Measurements from ENCODE around the gene PCSK9. TPM values are rescaled to one million over a fixed set of nuclear protein-coding genes. Genes with fewer than 3 reads are reported as not detected.

PCSK9 gene
- total and polyA plus RNA-seq, 4 donors, result 10.8 to 112 (median 58.5) TPM

DNA sequence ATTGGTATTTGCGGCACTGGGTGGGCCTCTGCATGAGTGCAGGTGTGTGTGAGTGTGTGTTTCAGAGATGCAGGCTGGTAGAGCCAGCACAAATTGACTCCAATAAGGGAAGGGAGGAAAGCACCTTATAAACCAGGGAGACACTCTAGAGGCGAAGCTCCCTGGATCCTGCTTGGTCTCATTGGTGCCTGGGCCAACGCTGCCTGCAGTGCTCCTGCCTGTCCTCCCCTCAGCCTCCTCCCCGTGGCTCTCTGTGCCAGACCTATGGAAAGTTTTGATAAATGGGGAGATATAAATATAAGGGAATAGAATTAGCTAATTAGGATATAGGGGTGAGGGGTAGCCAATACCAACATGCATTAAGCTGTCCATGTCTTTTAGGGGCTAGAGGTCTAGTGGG, 38.0 kb upstream of the PCSK9 start:
- Histone ChIP-seq H3K9ac (ENCODE audit: low read depth in 1 of 2, low read length in 2 of 2) (no peak overlapping the region), H3K4me1 (ENCODE audit: control insufficient read depth in 4 of 4, insufficient read depth in 4 of 4, low read length in 3 of 4) (peaks cover 0 to 5% (median 0%) of the 10 kb centered on the region in 4 donors), H3K9me3 (ENCODE audit: control insufficient read depth in 4 of 4, low read length in 3 of 4) (no peaks in the 10 kb centered on the region), H3K4me3 (ENCODE audit: low read depth in 1 of 3, low read length in 3 of 3) (no peak overlapping the region), H3K27ac (ENCODE audit: low read depth in 1 of 2, low read length in 2 of 2) (no peak overlapping the region), H3K36me3 (ENCODE audit: control insufficient read depth in 4 of 4, insufficient read depth in 3 of 4, low read depth in 1 of 4, low read length in 3 of 4) (no peaks in the 10 kb centered on the region), H3K27me3 (ENCODE audit: control insufficient read depth in 4 of 4, insufficient read depth in 4 of 4, low read length in 3 of 4) (peaks cover 0 to 5% (median 0%) of the 10 kb centered on the region in 4 donors)
- TF ChIP-seq HNF4G (IDR thresholded peaks at IDR 0.05) (no peak), FOXA1 (IDR thresholded peaks at IDR 0.05) (no peak), TAF1 (conservative IDR thresholded peaks at IDR 0.05) (no peak), FOXA2 (IDR thresholded peaks at IDR 0.05) (no peak), RXRA (IDR thresholded peaks at IDR 0.05) (no peak), SP1 (IDR thresholded peaks at IDR 0.05) (no peak), GABPA (IDR thresholded peaks at IDR 0.05 in 1 of 2, conservative IDR thresholded peaks at IDR 0.05 in 1 of 2) (no peak), EGR1 (IDR thresholded peaks at IDR 0.05; ENCODE audit: low read depth in 2 of 2) (no peak), HNF4A (conservative IDR thresholded peaks at IDR 0.05) (no peak), CTCF (IDR thresholded peaks at IDR 0.05; ENCODE audit: low read depth, low read length, missing input control) (no peak), ZBTB33 (IDR thresholded peaks at IDR 0.05) (no peak), RAD21 (IDR thresholded peaks at IDR 0.05) (no peak), JUND (IDR thresholded peaks at IDR 0.05) (no peak), YY1 (IDR thresholded peaks at IDR 0.05) (no peak), NR2F2 (IDR thresholded peaks at IDR 0.05) (no peak)
- TF ChIP-seq, protein P1, sequence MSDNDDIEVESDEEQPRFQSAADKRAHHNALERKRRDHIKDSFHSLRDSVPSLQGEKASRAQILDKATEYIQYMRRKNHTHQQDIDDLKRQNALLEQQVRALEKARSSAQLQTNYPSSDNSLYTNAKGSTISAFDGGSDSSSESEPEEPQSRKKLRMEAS (IDR thresholded peaks at IDR 0.05), result no peak
- TF ChIP-seq, protein P2, sequence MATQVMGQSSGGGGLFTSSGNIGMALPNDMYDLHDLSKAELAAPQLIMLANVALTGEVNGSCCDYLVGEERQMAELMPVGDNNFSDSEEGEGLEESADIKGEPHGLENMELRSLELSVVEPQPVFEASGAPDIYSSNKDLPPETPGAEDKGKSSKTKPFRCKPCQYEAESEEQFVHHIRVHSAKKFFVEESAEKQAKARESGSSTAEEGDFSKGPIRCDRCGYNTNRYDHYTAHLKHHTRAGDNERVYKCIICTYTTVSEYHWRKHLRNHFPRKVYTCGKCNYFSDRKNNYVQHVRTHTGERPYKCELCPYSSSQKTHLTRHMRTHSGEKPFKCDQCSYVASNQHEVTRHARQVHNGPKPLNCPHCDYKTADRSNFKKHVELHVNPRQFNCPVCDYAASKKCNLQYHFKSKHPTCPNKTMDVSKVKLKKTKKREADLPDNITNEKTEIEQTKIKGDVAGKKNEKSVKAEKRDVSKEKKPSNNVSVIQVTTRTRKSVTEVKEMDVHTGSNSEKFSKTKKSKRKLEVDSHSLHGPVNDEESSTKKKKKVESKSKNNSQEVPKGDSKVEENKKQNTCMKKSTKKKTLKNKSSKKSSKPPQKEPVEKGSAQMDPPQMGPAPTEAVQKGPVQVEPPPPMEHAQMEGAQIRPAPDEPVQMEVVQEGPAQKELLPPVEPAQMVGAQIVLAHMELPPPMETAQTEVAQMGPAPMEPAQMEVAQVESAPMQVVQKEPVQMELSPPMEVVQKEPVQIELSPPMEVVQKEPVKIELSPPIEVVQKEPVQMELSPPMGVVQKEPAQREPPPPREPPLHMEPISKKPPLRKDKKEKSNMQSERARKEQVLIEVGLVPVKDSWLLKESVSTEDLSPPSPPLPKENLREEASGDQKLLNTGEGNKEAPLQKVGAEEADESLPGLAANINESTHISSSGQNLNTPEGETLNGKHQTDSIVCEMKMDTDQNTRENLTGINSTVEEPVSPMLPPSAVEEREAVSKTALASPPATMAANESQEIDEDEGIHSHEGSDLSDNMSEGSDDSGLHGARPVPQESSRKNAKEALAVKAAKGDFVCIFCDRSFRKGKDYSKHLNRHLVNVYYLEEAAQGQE (IDR thresholded peaks at IDR 0.05), result no peak
- TF ChIP-seq, protein P3, sequence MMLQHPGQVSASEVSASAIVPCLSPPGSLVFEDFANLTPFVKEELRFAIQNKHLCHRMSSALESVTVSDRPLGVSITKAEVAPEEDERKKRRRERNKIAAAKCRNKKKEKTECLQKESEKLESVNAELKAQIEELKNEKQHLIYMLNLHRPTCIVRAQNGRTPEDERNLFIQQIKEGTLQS (IDR thresholded peaks at IDR 0.05), result no peak
- DNase-seq (ENCODE audit: low spot score), result no peak
- WGBS, result 96% methylated on average over 4 of the region's 4 CpGs

Measured in liver (tissue), 9 donors.